ENCODE measurements around the gene TMEM106A. TPM values are rescaled to one million over a fixed set of nuclear protein-coding genes. Genes with fewer than 3 reads are reported as not detected.

The TMEM106A gene
- total and polyA plus RNA-seq, 2 of the 13 experiments (the other 11 are each of a cell fraction or from before 2014, with no cell fraction given), result 16.9 to 35.9 TPM

DNA sequence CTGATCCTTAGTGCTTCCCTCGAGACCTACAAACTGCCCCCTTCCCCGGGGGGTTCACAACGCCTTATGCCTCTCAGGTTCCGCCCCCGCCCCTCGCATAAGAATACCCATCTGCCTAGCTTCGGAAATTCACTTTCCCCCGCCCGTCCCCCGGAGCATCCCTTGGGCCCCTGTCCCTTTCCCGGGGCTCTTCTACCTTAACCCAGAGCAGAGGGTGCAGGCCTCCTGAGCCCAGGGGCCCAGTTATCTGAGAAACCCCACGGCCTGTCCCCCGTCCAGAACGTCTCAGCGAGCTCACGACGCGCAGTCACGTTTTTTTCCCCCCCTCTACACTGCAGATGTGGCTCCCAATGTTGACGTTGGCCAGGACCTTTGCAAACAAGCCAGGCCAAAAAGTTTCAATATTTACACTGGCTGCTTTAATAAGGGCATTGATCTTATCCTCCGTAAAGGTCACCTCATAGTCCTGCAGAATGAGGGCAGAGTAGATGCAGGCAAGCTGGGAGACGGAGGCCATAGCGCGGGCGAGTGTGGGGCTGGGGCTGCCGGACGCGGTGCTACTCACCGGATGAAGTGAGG lies 42.0 kb upstream of the TMEM106A start (continued):
- TF ChIP-seq MAZ (IDR thresholded peaks at IDR 0.05; ENCODE audit: borderline replicate concordance, low read depth, low read length), result 0 out of 2 replicates have a peak, but pooled peaks have one; percentile 49
- TF ChIP-seq MAZ (CRISPR knock-in tag; IDR thresholded peaks at IDR 0.05; ENCODE audit: low read depth), result no peak; the same call in 1 of the 2 replicates
- TF ChIP-seq ZNF737 (CRISPR knock-in tag; IDR thresholded peaks at IDR 0.05; ENCODE audit: borderline replicate concordance), result 0 out of 2 replicates have a peak, but pooled peaks have one; percentile 79
- TF ChIP-seq HDAC2 (CRISPR knock-in tag; IDR thresholded peaks at IDR 0.05), result peak; percentile 56; the same call in 1 of the 2 replicates
- TF ChIP-seq, protein P1, sequence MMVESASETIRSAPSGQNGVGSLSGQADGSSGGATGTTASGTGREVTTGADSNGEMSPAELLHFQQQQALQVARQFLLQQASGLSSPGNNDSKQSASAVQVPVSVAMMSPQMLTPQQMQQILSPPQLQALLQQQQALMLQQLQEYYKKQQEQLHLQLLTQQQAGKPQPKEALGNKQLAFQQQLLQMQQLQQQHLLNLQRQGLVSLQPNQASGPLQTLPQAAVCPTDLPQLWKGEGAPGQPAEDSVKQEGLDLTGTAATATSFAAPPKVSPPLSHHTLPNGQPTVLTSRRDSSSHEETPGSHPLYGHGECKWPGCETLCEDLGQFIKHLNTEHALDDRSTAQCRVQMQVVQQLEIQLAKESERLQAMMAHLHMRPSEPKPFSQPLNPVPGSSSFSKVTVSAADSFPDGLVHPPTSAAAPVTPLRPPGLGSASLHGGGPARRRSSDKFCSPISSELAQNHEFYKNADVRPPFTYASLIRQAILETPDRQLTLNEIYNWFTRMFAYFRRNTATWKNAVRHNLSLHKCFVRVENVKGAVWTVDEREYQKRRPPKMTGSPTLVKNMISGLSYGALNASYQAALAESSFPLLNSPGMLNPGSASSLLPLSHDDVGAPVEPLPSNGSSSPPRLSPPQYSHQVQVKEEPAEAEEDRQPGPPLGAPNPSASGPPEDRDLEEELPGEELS (CRISPR knock-in tag; IDR thresholded peaks at IDR 0.05), result peak; percentile 79; the same call in 1 of the 2 replicates
- TF ChIP-seq, protein P2, sequence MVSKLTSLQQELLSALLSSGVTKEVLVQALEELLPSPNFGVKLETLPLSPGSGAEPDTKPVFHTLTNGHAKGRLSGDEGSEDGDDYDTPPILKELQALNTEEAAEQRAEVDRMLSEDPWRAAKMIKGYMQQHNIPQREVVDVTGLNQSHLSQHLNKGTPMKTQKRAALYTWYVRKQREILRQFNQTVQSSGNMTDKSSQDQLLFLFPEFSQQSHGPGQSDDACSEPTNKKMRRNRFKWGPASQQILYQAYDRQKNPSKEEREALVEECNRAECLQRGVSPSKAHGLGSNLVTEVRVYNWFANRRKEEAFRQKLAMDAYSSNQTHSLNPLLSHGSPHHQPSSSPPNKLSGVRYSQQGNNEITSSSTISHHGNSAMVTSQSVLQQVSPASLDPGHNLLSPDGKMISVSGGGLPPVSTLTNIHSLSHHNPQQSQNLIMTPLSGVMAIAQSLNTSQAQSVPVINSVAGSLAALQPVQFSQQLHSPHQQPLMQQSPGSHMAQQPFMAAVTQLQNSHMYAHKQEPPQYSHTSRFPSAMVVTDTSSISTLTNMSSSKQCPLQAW (CRISPR knock-in tag; IDR thresholded peaks at IDR 0.05), result peak; percentile 80; the same call in 1 of the 2 replicates
- TF ChIP-seq NR2F1 (CRISPR knock-in tag; IDR thresholded peaks at IDR 0.05), result peak in 1 of 2 experiments; percentile 70; a peak in 2 of 4 replicates
- TF ChIP-seq, protein P3, sequence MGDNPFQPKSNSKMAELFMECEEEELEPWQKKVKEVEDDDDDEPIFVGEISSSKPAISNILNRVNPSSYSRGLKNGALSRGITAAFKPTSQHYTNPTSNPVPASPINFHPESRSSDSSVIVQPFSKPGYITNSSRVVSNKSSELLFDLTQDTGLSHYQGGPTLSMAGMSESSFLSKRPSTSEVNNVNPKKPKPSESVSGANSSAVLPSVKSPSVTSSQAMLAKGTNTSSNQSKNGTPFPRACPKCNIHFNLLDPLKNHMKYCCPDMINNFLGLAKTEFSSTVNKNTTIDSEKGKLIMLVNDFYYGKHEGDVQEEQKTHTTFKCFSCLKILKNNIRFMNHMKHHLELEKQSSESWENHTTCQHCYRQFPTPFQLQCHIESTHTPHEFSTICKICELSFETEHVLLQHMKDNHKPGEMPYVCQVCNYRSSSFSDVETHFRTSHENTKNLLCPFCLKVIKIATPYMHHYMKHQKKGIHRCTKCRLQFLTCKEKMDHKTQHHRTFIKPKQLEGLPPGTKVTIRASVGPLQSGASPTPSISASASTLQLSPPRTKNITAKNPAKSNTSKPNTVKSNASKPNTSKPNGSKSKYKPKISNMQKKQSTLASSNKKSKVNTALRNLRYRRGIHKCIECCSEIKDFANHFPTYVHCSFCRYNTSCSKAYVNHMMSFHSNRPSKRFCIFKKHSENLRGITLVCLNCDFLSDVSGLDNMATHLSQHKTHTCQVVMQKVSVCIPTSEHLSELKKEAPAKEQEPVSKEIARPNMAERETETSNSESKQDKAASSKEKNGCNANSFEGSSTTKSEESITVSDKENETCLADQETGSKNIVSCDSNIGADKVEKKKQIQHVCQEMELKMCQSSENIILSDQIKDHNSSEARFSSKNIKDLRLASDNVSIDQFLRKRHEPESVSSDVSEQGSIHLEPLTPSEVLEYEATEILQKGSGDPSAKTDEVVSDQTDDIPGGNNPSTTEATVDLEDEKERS (CRISPR knock-in tag; IDR thresholded peaks at IDR 0.05), result no peak
- TF ChIP-seq ZBTB42 (CRISPR knock-in tag; IDR thresholded peaks at IDR 0.05), result peak; percentile 89
- TF ChIP-seq, protein P4, sequence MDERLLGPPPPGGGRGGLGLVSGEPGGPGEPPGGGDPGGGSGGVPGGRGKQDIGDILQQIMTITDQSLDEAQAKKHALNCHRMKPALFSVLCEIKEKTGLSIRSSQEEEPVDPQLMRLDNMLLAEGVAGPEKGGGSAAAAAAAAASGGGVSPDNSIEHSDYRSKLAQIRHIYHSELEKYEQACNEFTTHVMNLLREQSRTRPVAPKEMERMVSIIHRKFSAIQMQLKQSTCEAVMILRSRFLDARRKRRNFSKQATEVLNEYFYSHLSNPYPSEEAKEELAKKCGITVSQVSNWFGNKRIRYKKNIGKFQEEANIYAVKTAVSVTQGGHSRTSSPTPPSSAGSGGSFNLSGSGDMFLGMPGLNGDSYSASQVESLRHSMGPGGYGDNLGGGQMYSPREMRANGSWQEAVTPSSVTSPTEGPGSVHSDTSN (CRISPR knock-in tag; IDR thresholded peaks at IDR 0.05), result no peak
- no peak for TF ChIP-seq SMC3 (IDR thresholded peaks at IDR 0.05; ENCODE audit: low read length)
- TF ChIP-seq ZNF563 (CRISPR knock-in tag; IDR thresholded peaks at IDR 0.05), result no peak
- no peak for TF ChIP-seq JARID2 (CRISPR knock-in tag; IDR thresholded peaks at IDR 0.05; ENCODE audit: insufficient replicate concordance)
- TF ChIP-seq, protein P5, sequence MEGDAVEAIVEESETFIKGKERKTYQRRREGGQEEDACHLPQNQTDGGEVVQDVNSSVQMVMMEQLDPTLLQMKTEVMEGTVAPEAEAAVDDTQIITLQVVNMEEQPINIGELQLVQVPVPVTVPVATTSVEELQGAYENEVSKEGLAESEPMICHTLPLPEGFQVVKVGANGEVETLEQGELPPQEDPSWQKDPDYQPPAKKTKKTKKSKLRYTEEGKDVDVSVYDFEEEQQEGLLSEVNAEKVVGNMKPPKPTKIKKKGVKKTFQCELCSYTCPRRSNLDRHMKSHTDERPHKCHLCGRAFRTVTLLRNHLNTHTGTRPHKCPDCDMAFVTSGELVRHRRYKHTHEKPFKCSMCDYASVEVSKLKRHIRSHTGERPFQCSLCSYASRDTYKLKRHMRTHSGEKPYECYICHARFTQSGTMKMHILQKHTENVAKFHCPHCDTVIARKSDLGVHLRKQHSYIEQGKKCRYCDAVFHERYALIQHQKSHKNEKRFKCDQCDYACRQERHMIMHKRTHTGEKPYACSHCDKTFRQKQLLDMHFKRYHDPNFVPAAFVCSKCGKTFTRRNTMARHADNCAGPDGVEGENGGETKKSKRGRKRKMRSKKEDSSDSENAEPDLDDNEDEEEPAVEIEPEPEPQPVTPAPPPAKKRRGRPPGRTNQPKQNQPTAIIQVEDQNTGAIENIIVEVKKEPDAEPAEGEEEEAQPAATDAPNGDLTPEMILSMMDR (CRISPR knock-in tag; IDR thresholded peaks at IDR 0.05), result peak; percentile 31; the same call in 1 of the 2 replicates
- TF ChIP-seq GATA4 (IDR thresholded peaks at IDR 0.05; ENCODE audit: borderline replicate concordance, low read depth), result peak; percentile 8; the same call in 1 of the 2 replicates
- no peak; the same call in 1 of the 2 replicates for TF ChIP-seq ZNF33B (CRISPR knock-in tag; IDR thresholded peaks at IDR 0.05)

Measured in HepG2 (cell line).